Measurements from ENCODE around the gene CKAP4.

- TF ChIP-seq CTCF (conservative IDR thresholded peaks at IDR 0.05) (no peak), ZFX (IDR thresholded peaks at IDR 0.05) (no peak)
Observed at GRCh38 chr12:106284358-106285105, 36.7 kb upstream of the CKAP4 start.

All from C4-2B (cell line).